HEK293 (cell line): ENCODE measurements around the gene KIAA0513.

ENCODE experiments used
- CTCF ChIP-seq: fragments of 450-650 bp; formaldehyde crosslinking; IDR thresholded peaks from 2 replicates; pipeline ENCODE4 v1.5.1; 2016; ENCODE audit warnings: missing biosample characterization, missing genetic modification characterization
- ZBTB21 ChIP-seq: fragments of 450-650 bp; formaldehyde crosslinking; IDR thresholded peaks from 2 replicates; pipeline ENCODE4 v1.5.1; 2017; ENCODE audit warnings: missing biosample characterization, missing genetic modification characterization
- ZNF146 ChIP-seq: fragments of 450-650 bp; formaldehyde crosslinking; IDR thresholded peaks from 2 replicates; pipeline ENCODE4 v1.5.1; 2016; ENCODE audit warnings: missing biosample characterization, missing genetic modification characterization
- ZNF2 ChIP-seq: fragments of 450-650 bp; formaldehyde crosslinking; IDR thresholded peaks from 2 replicates; pipeline ENCODE4 v1.5.1; 2016; ENCODE audit warnings: missing biosample characterization, missing genetic modification characterization
- ZNF274 ChIP-seq, 2 experiments: fragments of 200-500 bp in 1 of 2; fragments of 450-650 bp in 1 of 2; sonication (Bioruptor generic) in 1 of 2; formaldehyde crosslinking in 1 of 2; IDR thresholded peaks; 2 replicates each; pipeline versions ENCODE4 v1.5.1 to v1.6.1; 2014 to 2016; ENCODE audit warnings: borderline replicate concordance in 1 of 2, inconsistent platforms in 1 of 2, low read length in 1 of 2, missing biosample characterization in 1 of 2, missing genetic modification characterization in 1 of 2
- ZNF660 ChIP-seq: fragments of 450-650 bp; IDR thresholded peaks from 2 replicates; pipeline ENCODE4 v1.5.1; 2018; ENCODE audit warnings: missing biosample characterization, mild to moderate bottlenecking, missing genetic modification characterization

- TF ChIP-seq ZNF660 (tag by site-specific recombination) (no peak), CTCF (tag by site-specific recombination) (no peak), ZNF146 (tag by site-specific recombination) (no peak), ZNF274 (IDR thresholded peaks at IDR 0.05; ENCODE audit: low read length) (no peak), ZNF274 (tag by site-specific recombination; IDR thresholded peaks at IDR 0.05; ENCODE audit: borderline replicate concordance) (no peak), ZBTB21 (no peak), ZNF2 (tag by site-specific recombination) (no peak)
Measured at GRCh38 chr16:85088570-85089199, 61.1 kb downstream of the KIAA0513 start.
